NCI-H1092 treated with DMSO at 0.1 percent for 48 hours (cell line): ENCODE results near the gene CEACAM21.

Source experiments
- DNase-seq: peaks from one replicate; lab custom pipeline; 2025; lab: John Stamatoyannopoulos, UW

CEACAM21 gene

GRCh38 chr19:41575998-41576397, at the start of gene CEACAM21:
Gene CEACAM21, plus strand, starts transcription at chr19:41576166. Its CDS starts 109 bp downstream, at chr19:41576275.
- no peak for DNase-seq

- no peak for DNase-seq
Observed at GRCh38 chr19:41527089-41527488, 48.9 kb upstream of the CEACAM21 start.

DNA sequence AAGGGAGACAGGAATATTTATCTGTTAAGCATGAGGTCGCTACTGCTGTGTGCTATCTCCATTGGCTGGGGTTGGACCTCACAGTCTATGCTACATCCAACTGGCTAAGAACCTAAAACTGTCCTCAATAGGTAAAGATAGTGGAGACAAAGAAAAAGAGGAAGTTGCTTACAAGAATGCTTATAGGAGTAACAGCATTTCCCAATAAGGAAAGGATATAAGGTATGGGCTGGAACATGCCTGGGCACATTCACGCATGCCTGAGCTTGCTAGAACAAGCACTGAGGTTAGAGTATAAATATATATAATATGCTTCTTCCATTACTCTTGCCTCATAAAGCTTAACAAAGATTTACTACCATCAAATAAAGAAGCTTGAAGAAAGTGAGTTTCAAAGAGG, 47.9 kb upstream of the CEACAM21 start:
- DNase-seq, result no peak

DNA sequence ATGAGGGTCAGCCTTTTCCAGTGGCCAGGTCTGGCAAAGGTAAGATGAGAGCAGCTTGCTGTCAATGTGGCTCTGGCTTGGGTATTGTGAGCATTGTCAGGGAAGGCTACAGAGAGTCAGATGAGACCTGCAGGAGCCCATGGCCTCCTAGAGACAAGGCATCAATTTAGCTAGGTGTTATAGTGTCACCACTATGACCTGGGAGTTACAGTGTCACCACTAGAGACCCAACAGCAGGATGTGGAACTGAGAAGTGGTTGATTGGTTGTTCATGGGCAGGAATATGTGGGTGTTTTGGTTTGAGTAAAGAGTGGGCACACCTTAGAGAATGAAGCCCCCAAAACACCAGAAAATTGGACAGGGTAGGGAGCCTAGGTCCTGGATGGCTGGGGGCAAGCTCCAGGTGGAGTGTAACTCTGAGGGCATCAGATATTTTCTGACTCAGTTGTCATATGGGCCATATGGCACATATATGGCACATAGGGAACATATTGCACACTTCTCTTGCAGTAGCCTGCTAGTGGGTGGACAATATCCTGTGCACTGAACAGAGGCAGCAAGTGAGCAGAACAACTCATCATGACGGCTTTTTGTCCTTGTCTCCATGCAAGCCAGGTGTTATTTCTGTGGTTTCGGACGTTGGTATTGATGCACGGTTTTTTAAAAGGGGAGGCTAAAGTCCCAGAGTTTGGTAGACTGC, 46.3 kb upstream of the CEACAM21 start:
- DNase-seq, result no peak

- no peak for DNase-seq
Observed at GRCh38 chr19:41530184-41530534, 45.8 kb upstream of the CEACAM21 start.

- DNase-seq, result no peak
Observed at GRCh38 chr19:41530761-41531301, 45.1 kb upstream of the CEACAM21 start.

- no peak for DNase-seq
Observed at GRCh38 chr19:41531438-41532311, 44.3 kb upstream of the CEACAM21 start.

- no peak for DNase-seq
Observed at GRCh38 chr19:41532526-41532925, 43.4 kb upstream of the CEACAM21 start.

- no peak for DNase-seq
Observed at GRCh38 chr19:41533671-41534215, 42.2 kb upstream of the CEACAM21 start.

DNA sequence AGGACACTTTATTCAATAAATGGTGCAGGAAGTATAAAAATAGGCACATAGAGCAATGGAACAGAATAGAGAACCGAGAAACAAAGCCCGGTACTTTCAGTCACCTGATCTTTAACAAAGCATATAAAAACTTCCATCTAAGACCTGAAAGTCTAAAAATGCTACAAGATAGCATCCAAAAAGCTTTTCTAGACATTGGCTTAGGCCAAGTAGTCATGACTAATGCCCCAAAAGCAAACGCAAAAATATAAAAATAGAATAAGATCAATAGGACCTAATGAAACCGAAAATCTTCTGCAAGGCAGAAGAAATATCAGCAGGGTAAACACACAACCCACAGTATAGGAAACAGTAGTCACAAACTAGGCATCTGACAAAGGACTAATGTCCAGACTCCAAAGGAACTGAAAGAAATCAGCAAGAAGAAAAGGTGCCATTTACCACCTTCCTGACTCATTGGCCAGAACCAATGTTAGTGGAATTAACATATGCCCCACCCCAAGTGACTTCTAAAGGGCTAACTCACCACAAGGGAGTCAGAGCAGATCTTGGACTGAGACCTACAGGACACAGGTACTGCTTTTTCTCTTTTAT, 40.8 kb upstream of the CEACAM21 start:
- DNase-seq, result no peak

- DNase-seq, result no peak
Observed at GRCh38 chr19:41537789-41538188, 38.2 kb upstream of the CEACAM21 start.

- no peak for DNase-seq
Observed at GRCh38 chr19:41540041-41540695, 35.8 kb upstream of the CEACAM21 start.

DNA sequence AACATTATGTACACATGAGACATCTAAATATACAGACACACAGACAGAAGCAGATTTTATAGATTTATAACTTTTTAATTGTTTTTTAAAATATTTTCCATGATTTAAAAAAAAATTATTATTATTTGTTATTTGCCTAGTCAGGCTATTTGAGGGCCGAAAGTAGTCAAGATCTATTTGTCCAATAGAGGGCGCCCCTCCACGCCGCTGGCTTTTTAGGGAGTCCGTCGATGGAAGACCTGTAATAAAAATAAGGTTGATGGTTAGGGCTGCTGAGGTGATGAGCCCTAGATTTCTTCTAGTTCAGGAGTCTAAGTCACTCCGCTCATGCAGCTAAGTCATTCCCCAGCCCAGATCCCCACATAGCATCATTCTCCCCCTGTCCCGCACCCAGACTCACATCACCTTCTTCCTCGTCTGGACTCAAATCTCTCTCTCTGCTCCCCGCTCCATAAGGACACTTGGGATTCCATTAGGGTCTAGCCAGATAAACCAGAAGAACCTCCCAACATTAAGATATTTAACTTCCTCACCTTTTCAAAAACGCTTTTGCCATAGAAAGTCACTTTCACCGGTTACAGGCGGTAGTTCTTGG, 33.9 kb upstream of the CEACAM21 start:
- no peak for DNase-seq

- no peak for DNase-seq
Observed at GRCh38 chr19:41542622-41543021, 33.3 kb upstream of the CEACAM21 start.

DNA sequence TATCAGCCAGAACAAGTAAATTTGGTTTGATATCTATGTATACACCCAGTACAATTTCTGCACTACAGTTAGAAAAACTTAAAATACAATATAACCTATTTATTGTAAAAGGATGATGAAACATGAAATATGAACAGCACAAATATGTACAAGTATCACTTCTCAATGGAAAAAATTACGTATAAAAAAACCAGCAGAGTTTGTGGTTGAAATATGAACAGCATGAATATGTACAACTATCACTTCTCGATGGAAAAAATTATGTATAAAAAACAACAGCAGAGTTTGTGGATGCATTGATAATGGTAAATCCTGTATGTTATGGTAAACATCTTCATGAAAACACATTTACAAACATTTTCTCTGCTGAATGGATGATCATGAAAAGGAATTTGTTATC, 32.4 kb upstream of the CEACAM21 start:
- no peak for DNase-seq

DNA sequence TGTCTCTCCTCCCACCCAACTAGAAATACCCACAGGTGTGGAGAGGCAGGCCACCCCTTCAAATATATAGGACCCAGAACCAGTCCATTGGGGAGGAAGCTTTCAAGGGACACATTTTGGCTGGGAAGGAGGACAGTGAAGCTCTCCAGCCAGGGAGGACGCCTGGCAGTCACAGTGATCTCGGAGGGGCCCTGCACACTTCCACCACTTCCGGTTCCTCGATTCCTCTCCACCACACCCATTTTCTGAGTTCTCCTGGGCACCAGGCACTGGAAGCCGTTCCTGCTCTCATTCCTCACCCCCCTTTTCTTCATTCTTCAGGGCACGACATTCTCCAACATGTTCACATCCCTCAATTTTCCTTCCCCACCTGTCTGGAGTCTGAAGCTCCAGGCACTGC, 30.4 kb upstream of the CEACAM21 start:
- no peak for DNase-seq

- no peak for DNase-seq
Observed at GRCh38 chr19:41546386-41546789, 29.6 kb upstream of the CEACAM21 start.

GRCh38 chr19:41546961-41547360, 29.0 kb upstream of the CEACAM21 start:
- no peak for DNase-seq

GRCh38 chr19:41547569-41547968, 28.4 kb upstream of the CEACAM21 start:
- DNase-seq, result no peak

- DNase-seq, result no peak
Observed at GRCh38 chr19:41548047-41548446, 27.9 kb upstream of the CEACAM21 start.

DNA sequence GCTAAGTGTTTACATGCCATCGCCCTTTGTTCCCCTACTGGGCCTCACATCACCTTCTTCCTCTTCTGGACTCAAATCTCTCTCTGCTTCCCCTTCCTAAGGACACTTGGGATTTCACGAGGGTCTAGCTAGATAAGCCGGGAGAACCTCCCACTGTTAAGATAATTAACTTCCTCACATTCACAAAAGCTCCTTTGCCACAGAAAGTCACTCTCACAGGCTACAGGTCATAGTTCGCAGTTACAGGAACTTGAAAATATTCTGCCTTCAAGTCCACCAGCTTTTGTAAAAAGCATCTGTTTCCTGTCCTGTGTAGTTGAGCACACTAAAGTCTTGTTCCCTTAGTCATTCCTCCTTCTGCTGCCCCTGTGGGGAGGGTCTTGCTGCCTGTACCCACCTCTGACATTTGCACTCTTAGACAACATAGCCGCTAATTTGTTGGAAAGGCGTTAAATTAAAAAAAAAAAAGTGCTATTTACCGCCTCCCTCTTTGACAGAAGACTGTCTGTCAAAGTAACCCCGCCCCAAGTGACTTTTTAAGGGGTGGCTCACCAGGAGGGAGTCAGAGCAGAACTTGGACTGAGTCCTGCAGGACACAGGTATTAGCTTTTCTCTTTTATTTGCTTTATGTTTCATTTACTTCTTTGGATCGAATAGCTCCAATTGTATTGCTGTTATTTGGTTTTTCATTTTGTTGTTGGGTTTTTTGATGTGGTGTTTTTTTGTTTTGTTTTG, 26.8 kb upstream of the CEACAM21 start:
- DNase-seq, result no peak
